H1 (cell line): ENCODE measurements around the gene SMARCC1. TPM values are rescaled to one million over a fixed set of nuclear protein-coding genes. Genes with fewer than 3 reads are reported as not detected.

ENCODE experiments used
- CBX5 ChIP-seq: fragments of 300-800, 300-1000 bp; sonication (generic); IDR thresholded peaks from 2 replicates; pipeline ENCODE4 v1.7.1; 2016; ENCODE audit warnings: antibody characterized with exemption, low read length, low read depth
- E2F6 ChIP-seq: IDR thresholded peaks from 2 replicates; pipeline ENCODE4 v1.6.1; 2012; ENCODE audit warnings: inconsistent platforms
- polyA plus RNA-seq, 7 experiments: library from polyadenylated mRNA; depleted of rRNA in 3 of 7; stranded (reverse) in 5 of 7; unstranded in 2 of 7; fragments of >200 nt in 5 of 7; fragments of 200-250 nt in 2 of 7; gene quantifications; 1 replicate in 5 of 7; 2 replicates in 1 of 7; 4 replicates in 1 of 7; pipeline versions ENCODE4 v1.2.1 to v1.2.3, GENCODE V29; 2011 to 2013; ENCODE audit warnings: missing spikeins in 2 of 7, mixed read lengths in 2 of 7
- total RNA-seq: library from RNA; stranded (reverse); fragmentation: NEBNext Ultra II Directional; extraction: Animal tissue kit (Norgen Biotek cat#: 25700); gene quantifications from 2 replicates; pipeline ENCODE4 v1.2.1, GENCODE V29; 2021

The SMARCC1 gene
- total and polyA plus RNA-seq, 2 of the 8 experiments (the other 6 are each of a cell fraction or from before 2014, with no cell fraction given) = 64.1 to 335 TPM

GRCh38 chr3:47804577-47804976, 22.9 kb upstream of the SMARCC1 start (continued):
- TF ChIP-seq E2F6 (no peak), CBX5 (no peak)
- TF ChIP-seq, all 59 proteins: peak for 0
